DOHH2 (cell line): ENCODE results near the gene PTPN21.
A peak's percentile ranks its signal among the peaks of the same experiment; 100 is the strongest.

Source experiments
- H3F3A ChIP-seq: fragments of 200-600 bp; sonication (generic), shearing (Covaris generic); 2 replicates; pipeline ENCODE4 v1.6.0; 2016; ENCODE audit warnings: antibody characterized with exemption, mild to moderate bottlenecking; ENCODE audit not compliant: control insufficient read depth, insufficient read depth
- H3K27ac ChIP-seq: fragments of 200-600 bp; sonication (generic); 2 replicates; pipeline ENCODE4 v1.5.1; 2014; ENCODE audit warnings: low read depth, mild to moderate bottlenecking, low read length, moderate library complexity
- H3K27me3 ChIP-seq: fragments of 200-600 bp; sonication (generic); 2 replicates; pipeline ENCODE4 v1.6.1; 2014; ENCODE audit warnings: mild to moderate bottlenecking, low read length, mixed read lengths; ENCODE audit not compliant: control insufficient read depth
- H3K36me3 ChIP-seq: fragments of 200-600 bp; sonication (generic); 2 replicates; pipeline ENCODE4 v1.6.1; 2014; ENCODE audit warnings: mild to moderate bottlenecking, low read length, moderate library complexity, mixed read lengths; ENCODE audit not compliant: control insufficient read depth
- H3K4me1 ChIP-seq: fragments of 200-600 bp; sonication (generic); 2 replicates; pipeline ENCODE4 v1.6.1; 2014; ENCODE audit warnings: mild to moderate bottlenecking, low read length, mixed read lengths; ENCODE audit not compliant: control insufficient read depth
- H3K4me2 ChIP-seq: fragments of 200-600 bp; sonication (generic); 2 replicates; pipeline ENCODE4 v1.6.0; 2014; ENCODE audit warnings: mild to moderate bottlenecking, low read length, moderate library complexity
- H3K4me3 ChIP-seq: fragments of 200-600 bp; sonication (generic); 2 replicates; pipeline ENCODE4 v1.5.1; 2014; ENCODE audit warnings: mild to moderate bottlenecking, low read length, mixed read lengths
- H3K79me2 ChIP-seq: fragments of 200-600 bp; sonication (generic); 2 replicates; pipeline ENCODE4 v1.6.1; 2014; ENCODE audit warnings: mild to moderate bottlenecking, low read length, mixed read lengths; ENCODE audit not compliant: control insufficient read depth
- H3K9me2 ChIP-seq: fragments of 200-600 bp; sonication (generic); replicated peaks from 2 replicates; pipeline ENCODE4 v1.6.1; 2014; ENCODE audit warnings: mild to moderate bottlenecking, low read length, mixed read lengths; ENCODE audit not compliant: control insufficient read depth
- H3K9me3 ChIP-seq: fragments of 200-600 bp; sonication (generic); 2 replicates; pipeline ENCODE4 v1.6.1; 2014; ENCODE audit warnings: antibody characterized with exemption, low read length, mixed read lengths; ENCODE audit not compliant: control insufficient read depth, insufficient read depth
- H4K20me1 ChIP-seq: fragments of 200-600 bp; sonication (generic); 2 replicates; pipeline ENCODE4 v1.6.0; 2014; ENCODE audit warnings: low read depth, mild to moderate bottlenecking, antibody characterized with exemption, low read length, moderate library complexity; ENCODE audit not compliant: control insufficient read depth, insufficient read depth
- CTCF ChIP-seq: fragments of 200-600 bp; sonication (generic); IDR thresholded peaks from one replicate; pipeline ENCODE4 v1.5.1; 2014; ENCODE audit warnings: antibody characterized with exemption, mild to moderate bottlenecking, low read depth, low read length; ENCODE audit not compliant: poor library complexity, severe bottlenecking
- EZH2phosphoT487 ChIP-seq: fragments of 200-600 bp; sonication (generic); IDR thresholded peaks from 2 replicates; pipeline ENCODE4 v1.6.1; 2017; ENCODE audit warnings: borderline replicate concordance, mild to moderate bottlenecking, antibody characterized with exemption, low read length, moderate library complexity, mixed read lengths

PTPN21 gene

GRCh38 chr14:88473791-88474190, 81.0 kb downstream of the PTPN21 start:
- Histone ChIP-seq H3K9me3 (no peaks in the 10 kb centered on the region), H3F3A (no peaks in the 10 kb centered on the region), H3K36me3 (no peaks in the 10 kb centered on the region), H3K9me2 (no peaks in the 10 kb centered on the region), H3K4me3 (no peak overlapping the region), H3K27ac (no peak overlapping the region), H3K4me1 (no peaks in the 10 kb centered on the region), H4K20me1 (no peaks in the 10 kb centered on the region), H3K27me3 (no peaks in the 10 kb centered on the region), H3K79me2 (no peaks in the 10 kb centered on the region), H3K4me2 (no peak overlapping the region)
- TF ChIP-seq EZH2phosphoT487 (no peak), CTCF (no peak)

- Histone ChIP-seq H3K36me3 (no peaks in the 10 kb centered on the region), H3K27me3 (no peaks in the 10 kb centered on the region), H3K79me2 (no peaks in the 10 kb centered on the region), H3K9me2 (no peaks in the 10 kb centered on the region), H3K4me1 (no peaks in the 10 kb centered on the region), H3F3A (no peaks in the 10 kb centered on the region), H4K20me1 (no peaks in the 10 kb centered on the region), H3K4me3 (no peak overlapping the region), H3K27ac (no peak overlapping the region), H3K4me2 (no peak overlapping the region), H3K9me3 (no peaks in the 10 kb centered on the region)
- TF ChIP-seq EZH2phosphoT487, result no peak
These were observed 84.0 kb downstream of the PTPN21 start for GRCh38 chr14:88470542-88471440.

GRCh38 chr14:88468406-88468805, 86.4 kb downstream of the PTPN21 start:
- H3K79me2 ChIP-seq, result no peaks in the 10 kb centered on the region
- no peaks in the 10 kb centered on the region for H3K4me1 ChIP-seq
- no peak overlapping the region for H3K4me2 ChIP-seq
- no peaks in the 10 kb centered on the region for H3F3A ChIP-seq
- no peak overlapping the region for H3K27ac ChIP-seq
- H3K9me2 ChIP-seq, result no peaks in the 10 kb centered on the region
- H3K9me3 ChIP-seq, result no peaks in the 10 kb centered on the region
- H3K4me3 ChIP-seq, result no peak overlapping the region
- H4K20me1 ChIP-seq, result no peaks in the 10 kb centered on the region
- no peaks in the 10 kb centered on the region for H3K27me3 ChIP-seq
- no peaks in the 10 kb centered on the region for H3K36me3 ChIP-seq
- no peak for TF ChIP-seq CTCF
- TF ChIP-seq EZH2phosphoT487, result no peak

- no peaks in the 10 kb centered on the region for H3K9me2 ChIP-seq
- H3K4me1 ChIP-seq, result no peaks in the 10 kb centered on the region
- no peaks in the 10 kb centered on the region for H3K36me3 ChIP-seq
- H3K9me3 ChIP-seq, result no peaks in the 10 kb centered on the region
- H3K27ac ChIP-seq, result no peak overlapping the region
- H3K79me2 ChIP-seq, result no peaks in the 10 kb centered on the region
- no peaks in the 10 kb centered on the region for H3K27me3 ChIP-seq
- H3K4me3 ChIP-seq, result no peak overlapping the region
- TF ChIP-seq EZH2phosphoT487 (no peak), CTCF (peak; percentile 45)
- H3K4me2 ChIP-seq, result no peak overlapping the region
- H3F3A ChIP-seq, result no peaks in the 10 kb centered on the region
- H4K20me1 ChIP-seq, result no peaks in the 10 kb centered on the region
These were observed 91.5 kb downstream of the PTPN21 start for GRCh38 chr14:88463318-88463717.
